GM12878 (cell line): Measurements from ENCODE around the gene TMEM94. TPM values are rescaled to one million over a fixed set of nuclear protein-coding genes. Genes with fewer than 3 reads are reported as not detected.

Experiments used
- ATAC-seq: fragments of 200-7000 bp; cut with Tn5 transposase; 3 replicates; pipeline ENCODE4 v1.9.1; 2020; ENCODE audit warnings: mild to moderate bottlenecking, moderate library complexity
- BruUV-seq: library from RNA; stranded (reverse); fragments of 400-500 nt; replicated peaks from 2 replicates; lab custom pipeline; 2021; lab: Mats Ljungman, UMichigan
- CTCF ChIA-PET: fragments of 300-600 bp; sonication (Branson Sonifier 250); formaldehyde crosslinking; extraction: SDS; loops from one replicate; lab custom pipeline; 2021; ENCODE audit warnings: inconsistent platforms; lab: Yijun Ruan, JAX
- POLR2A ChIA-PET: fragments of 350-600 bp; formaldehyde crosslinking; extraction: SDS; loops from one replicate; lab custom pipeline; 2021; ENCODE audit warnings: inconsistent platforms; lab: Charles Lee
- RAD21 ChIA-PET: fragments of 300-600 bp; sonication (Branson Sonifier 250); formaldehyde crosslinking; loops from one replicate; lab custom pipeline; 2023; ENCODE audit warnings: antibody characterized with exemption; ENCODE audit not compliant: unreplicated experiment; lab: Charles Lee
- SMC1A ChIA-PET: fragments of 300-600 bp; sonication (Branson Sonifier 250); formaldehyde crosslinking; loops from one replicate; lab custom pipeline; 2023; ENCODE audit not compliant: unreplicated experiment, uncharacterized antibody; lab: Charles Lee
- DNase-seq: peaks from one replicate; pipeline ENCODE4 v3.0.0-alpha.2; 2011; ENCODE audit warnings: low read depth, low spot score
- FAIRE-seq: peaks from 3 replicates; lab custom pipeline; 2011; peaks lifted over from hg19 to GRCh38; lab: Jason Lieb, UNC
- H2AFZ ChIP-seq: 2 replicates; pipeline ENCODE4 v1.6.0; 2011; ENCODE audit warnings: low read depth, low read length, control low read depth; ENCODE audit not compliant: control insufficient read depth
- H3K27ac ChIP-seq: 2 replicates; pipeline ENCODE4 v1.5.1; 2011; ENCODE audit warnings: control low read depth; ENCODE audit not compliant: control insufficient read depth, insufficient read depth
- H3K27me3 ChIP-seq, 2 experiments: replicated peaks in 1 of 2; 2 replicates each; pipeline versions ENCODE4 v1.6.0 to v1.6.1; 2011; ENCODE audit warnings: low read length in 1 of 2; ENCODE audit not compliant: control insufficient read depth in 2 of 2, insufficient read depth in 2 of 2
- H3K36me3 ChIP-seq, 2 experiments: 2 replicates each; pipeline ENCODE4 v1.5.1; 2011; ENCODE audit warnings: low read length in 1 of 2; ENCODE audit not compliant: control insufficient read depth in 2 of 2, insufficient read depth in 2 of 2
- H3K4me1 ChIP-seq: 2 replicates; pipeline ENCODE4 v1.6.1; 2011; ENCODE audit warnings: mild to moderate bottlenecking, low read length, moderate library complexity, mixed read lengths; ENCODE audit not compliant: control insufficient read depth, insufficient read depth
- H3K4me2 ChIP-seq: 2 replicates; pipeline ENCODE4 v1.6.0; 2011; ENCODE audit warnings: control low read depth; ENCODE audit not compliant: control insufficient read depth, insufficient read depth
- H3K4me3 ChIP-seq: fragments of 200-600 bp; sonication (generic); 2 replicates; pipeline ENCODE4 v1.5.1; 2016
- H3K79me2 ChIP-seq: 2 replicates; pipeline ENCODE4 v1.6.0; 2011; ENCODE audit warnings: low read length; ENCODE audit not compliant: control insufficient read depth, insufficient read depth
- H3K9ac ChIP-seq: 2 replicates; pipeline ENCODE4 v1.8.0; 2011; ENCODE audit warnings: low read length, control low read depth, mixed read lengths; ENCODE audit not compliant: control insufficient read depth, insufficient read depth
- H3K9me3 ChIP-seq: replicated peaks from 3 replicates; pipeline ENCODE4 v1.5.1; 2011; ENCODE audit warnings: mild to moderate bottlenecking, low read length; ENCODE audit not compliant: control insufficient read depth, insufficient read depth
- H4K20me1 ChIP-seq: 2 replicates; pipeline ENCODE4 v1.6.0; 2011; ENCODE audit not compliant: control insufficient read depth, insufficient read depth
- BHLHE40 ChIP-seq, 2 experiments: fragments of 450-650 bp in 1 of 2; IDR thresholded peaks; 2 replicates each; pipeline ENCODE4 v1.6.1; 2011 to 2017; ENCODE audit warnings: low read depth in 2 of 2, borderline replicate concordance in 1 of 2, improper control_type of control experiment in 1 of 2, low read length in 1 of 2, mild to moderate bottlenecking in 1 of 2
- MTA3 ChIP-seq: IDR thresholded peaks from 2 replicates; pipeline ENCODE4 v1.6.1; 2012; ENCODE audit warnings: low read length, inconsistent platforms, borderline replicate concordance
- NR2F1 ChIP-seq: fragments of 450-650 bp; conservative IDR thresholded peaks from 2 replicates; pipeline ENCODE4 v1.6.1; 2017; ENCODE audit warnings: mild to moderate bottlenecking
- RAD21 ChIP-seq: IDR thresholded peaks from 2 replicates; pipeline ENCODE4 v1.6.1; 2011; ENCODE audit warnings: mild to moderate bottlenecking, low read depth, low read length, moderate library complexity; ENCODE audit not compliant: insufficient read depth
- SMC3 ChIP-seq: IDR thresholded peaks from 2 replicates; pipeline ENCODE4 v1.6.1; 2011; ENCODE audit warnings: low read length, improper control_type of control experiment, borderline replicate concordance
- SPI1 ChIP-seq: IDR thresholded peaks from 2 replicates; pipeline ENCODE4 v1.6.1; 2011; ENCODE audit warnings: low read depth, mild to moderate bottlenecking, low read length, moderate library complexity, borderline replicate concordance; ENCODE audit not compliant: insufficient read depth
- ZZZ3 ChIP-seq: IDR thresholded peaks from 2 replicates; pipeline ENCODE4 v1.6.1; 2011; ENCODE audit warnings: low read depth; ENCODE audit not compliant: control insufficient read depth, insufficient read length
- WGBS: methylation state at CpG from one replicate; pipeline ENCODE4 v1.1.6; 2016; ENCODE audit warnings: low lambda C conversion rate; ENCODE audit not compliant: insufficient replicate concordance, insufficient coverage; ENCODE audit errors: missing lambda C conversion rate; 5-methylcytosine and 5-hydroxymethylcytosine counted together
- in situ Hi-C: fragments of 300-500 bp; cut with MboI; formaldehyde crosslinking; loops from 9 replicates; pipeline ENCODE4 v1.14.3; 2018; ENCODE audit warnings: mixed read lengths
- intact Hi-C: fragments of 100-400 bp; cut with micrococcal nuclease; formaldehyde crosslinking; loops from one replicate; pipeline ENCODE4 v1.14.2; 2022; ENCODE audit not compliant: unreplicated experiment
- polyA plus RNA-seq, 11 experiments: library from polyadenylated mRNA; depleted of rRNA in 4 of 11; unstranded in 6 of 11; stranded (reverse) in 5 of 11; fragments of >200 nt; fragmentation: Nextera tagmentation in 4 of 11; fragmentation: Illumina TruSeq in 1 of 11; extraction: Ambion mirVana in 4 of 11; extraction: Trizol in 1 of 11; gene quantifications; 1 replicate in 1 of 11; 2 replicates in 10 of 11; pipeline versions ENCODE4 v1.2.1 to v1.2.3, GENCODE V29; 2011 to 2016; ENCODE audit warnings: inconsistent platforms in 2 of 11, missing spikeins in 2 of 11, low read depth in 1 of 11
- total RNA-seq, 4 experiments: library from RNA; depleted of rRNA in 3 of 4; stranded (reverse); fragments of >200 nt in 3 of 4; fragmentation: Illumina TruSeq in 1 of 4; extraction: Trizol in 1 of 4; gene quantifications; 2 replicates each; pipeline versions ENCODE4 v1.2.1 to v1.2.3, GENCODE V29; 2013 to 2021
- TF ChIP-seq, protein P1 (sequence below), 3 experiments: IDR thresholded peaks in 2 of 3; conservative IDR thresholded peaks in 1 of 3; 2 replicates each; pipeline ENCODE4 v1.5.1; 2011; ENCODE audit warnings: low read depth in 3 of 3, low read length in 3 of 3, mild to moderate bottlenecking in 3 of 3, control low read depth in 2 of 3, moderate library complexity in 2 of 3, inconsistent platforms in 1 of 3, mixed read lengths in 1 of 3; ENCODE audit not compliant: control insufficient read depth in 2 of 3, insufficient read depth in 1 of 3; ENCODE audit errors: extremely low read depth in 1 of 3

The TMEM94 gene
- total and polyA plus RNA-seq, 10 of the 15 experiments (the other 5 are each of a cell fraction or from before 2014, with no cell fraction given) = 0.31 to 70.7 (median 24.4) TPM

DNA sequence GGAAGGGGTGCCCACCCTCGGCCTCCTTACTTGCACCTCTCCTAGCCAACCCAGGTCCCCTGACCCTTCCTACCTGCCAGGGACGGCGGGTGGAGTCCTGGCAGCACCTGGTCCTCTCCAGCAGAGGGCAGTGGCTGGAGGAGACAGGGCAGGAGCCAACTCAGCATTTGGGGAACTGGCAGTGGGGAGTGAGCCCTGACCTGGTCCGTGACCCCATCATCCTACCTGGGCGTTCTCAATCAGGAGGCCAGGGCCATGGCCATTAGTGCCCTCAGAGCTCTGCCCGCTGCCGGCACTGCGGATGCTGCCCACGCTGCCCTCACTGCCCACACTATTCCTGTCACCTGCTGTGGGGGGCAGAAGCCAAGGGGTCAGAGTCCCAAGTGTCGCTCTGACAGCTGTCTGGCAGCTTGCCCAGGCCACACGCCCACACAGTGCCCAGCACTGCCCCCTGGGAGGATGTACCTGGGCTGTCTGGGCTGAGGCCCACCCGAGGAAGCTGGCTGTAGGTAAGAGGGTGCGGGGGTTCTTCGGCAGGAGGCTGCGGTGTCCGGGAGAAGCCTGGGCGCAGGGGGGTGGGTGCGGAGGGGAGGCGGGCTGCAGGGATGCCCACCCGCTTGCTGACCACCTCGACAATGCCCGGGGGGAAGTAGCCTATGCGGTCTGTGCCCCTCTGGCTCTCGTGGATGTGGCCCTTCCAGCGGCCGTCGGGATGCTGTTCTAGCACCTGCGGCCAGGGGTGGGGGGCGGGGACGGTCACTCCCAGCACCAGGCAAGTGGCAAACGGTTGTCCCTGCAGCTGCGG, 48.1 kb downstream of the TMEM94 start:
- peak; percentile 90 for ATAC-seq

More for the DNA sequence above, 48.1 kb downstream of the TMEM94 start:
- in situ Hi-C loops (no loop called here), intact Hi-C loops (no loop called here)
- SMC1A ChIA-PET = interaction anchor here (1.4 kb wide), 1 partner anchor 45 kb away, joined by 4 read pairs; no protein-coding TSS in a partner anchor
- FAIRE-seq = no peak
- POLR2A ChIA-PET = no interaction called here
- no peak for DNase-seq
- H3K9me3 ChIP-seq = no peaks in the 10 kb centered on the region
- TF ChIP-seq MTA3 (no peak), ZZZ3 (no peak), NR2F1 (peak; percentile 71; the same call in 1 of the 2 replicates), SPI1 (peak; percentile 46; the same call in 1 of the 2 replicates), BHLHE40 (IDR thresholded peaks at IDR 0.05; ENCODE audit: borderline replicate concordance in 1 of 2, low read depth in 2 of 2, low read length in 1 of 2) (0 out of 4 replicates have a peak, but pooled peaks of 1 of the 2 experiments have one; percentile 8), SMC3 (peak; percentile 61; the same call in 1 of the 2 replicates), RAD21 (peak; percentile 53)
- TF ChIP-seq, protein P1, sequence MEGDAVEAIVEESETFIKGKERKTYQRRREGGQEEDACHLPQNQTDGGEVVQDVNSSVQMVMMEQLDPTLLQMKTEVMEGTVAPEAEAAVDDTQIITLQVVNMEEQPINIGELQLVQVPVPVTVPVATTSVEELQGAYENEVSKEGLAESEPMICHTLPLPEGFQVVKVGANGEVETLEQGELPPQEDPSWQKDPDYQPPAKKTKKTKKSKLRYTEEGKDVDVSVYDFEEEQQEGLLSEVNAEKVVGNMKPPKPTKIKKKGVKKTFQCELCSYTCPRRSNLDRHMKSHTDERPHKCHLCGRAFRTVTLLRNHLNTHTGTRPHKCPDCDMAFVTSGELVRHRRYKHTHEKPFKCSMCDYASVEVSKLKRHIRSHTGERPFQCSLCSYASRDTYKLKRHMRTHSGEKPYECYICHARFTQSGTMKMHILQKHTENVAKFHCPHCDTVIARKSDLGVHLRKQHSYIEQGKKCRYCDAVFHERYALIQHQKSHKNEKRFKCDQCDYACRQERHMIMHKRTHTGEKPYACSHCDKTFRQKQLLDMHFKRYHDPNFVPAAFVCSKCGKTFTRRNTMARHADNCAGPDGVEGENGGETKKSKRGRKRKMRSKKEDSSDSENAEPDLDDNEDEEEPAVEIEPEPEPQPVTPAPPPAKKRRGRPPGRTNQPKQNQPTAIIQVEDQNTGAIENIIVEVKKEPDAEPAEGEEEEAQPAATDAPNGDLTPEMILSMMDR (IDR thresholded peaks at IDR 0.05 in 2 of 3, conservative IDR thresholded peaks at IDR 0.05 in 1 of 3; ENCODE audit: control insufficient read depth in 2 of 3, extremely low read depth in 1 of 3, insufficient read depth in 1 of 3, low read depth in 3 of 3, low read length in 3 of 3) = peak; percentile 68 to 78 (median 76)
- H3K36me3 ChIP-seq = no peaks in the 10 kb centered on the region; a peak in 1 of 4 replicates
- no peak overlapping the region for H3K4me2 ChIP-seq
- no peaks in the 10 kb centered on the region for H3K4me1 ChIP-seq
- no TSS peak for BruUV-seq
- no peak overlapping the region for H3K9ac ChIP-seq
- no peak overlapping the region for H2AFZ ChIP-seq
- H3K27ac ChIP-seq = no peak overlapping the region
- WGBS = 56% methylated on average over 32 of the region's 32 CpGs
- no peaks in the 10 kb centered on the region for H3K27me3 ChIP-seq
- H4K20me1 ChIP-seq = no peaks in the 10 kb centered on the region
- CTCF ChIA-PET = interaction anchor here (0.7 to 1.5 kb wide), 4 partner anchors 12 to 96 kb away, joined by 3 to 6 read pairs (median 4); partner anchors contain the start of gene TSEN54
- RAD21 ChIA-PET = no interaction called here
- H3K4me3 ChIP-seq = no peak overlapping the region
- no peaks in the 10 kb centered on the region for H3K79me2 ChIP-seq
